ENCODE measurements around the gene GPR18. TPM values are rescaled to one million over a fixed set of nuclear protein-coding genes. Genes with fewer than 3 reads are reported as not detected.
A peak's percentile ranks its signal among the peaks of the same experiment; 100 is the strongest.

Gene GPR18
- total RNA-seq, 1 donor from 2014 or later, result 0.59 TPM

GRCh38 chr13:99289674-99290337 is 31.6 kb upstream of the GPR18 start:
- Mint-ChIP-seq H3K9me3 (ENCODE audit: unreplicated experiment) (no peaks in the 10 kb centered on the region), H3K27ac (ENCODE audit: unreplicated experiment) (no peak overlapping the region), H3K27me3 (ENCODE audit: low read depth, unreplicated experiment) (no peaks in the 10 kb centered on the region)

DNA sequence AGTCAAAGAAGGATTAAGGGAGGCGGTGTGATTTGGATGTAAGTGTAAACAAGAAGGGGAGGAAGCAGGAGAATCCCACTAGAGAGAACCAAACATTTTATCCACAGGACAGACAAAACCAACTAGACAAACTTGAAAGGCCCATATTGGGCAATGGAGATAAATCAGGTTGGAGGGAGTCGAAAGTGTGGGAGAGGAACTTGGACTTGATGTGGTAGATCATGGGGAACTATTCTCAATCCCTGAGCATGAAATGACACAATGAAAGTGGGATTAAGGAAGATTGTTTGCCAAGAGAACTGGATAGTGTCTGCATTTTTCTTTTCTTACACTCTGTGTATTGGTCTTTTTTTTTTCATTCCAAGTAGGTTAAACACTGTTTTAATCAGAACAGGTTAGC is 31.1 kb upstream of the GPR18 start:
- Histone ChIP-seq H3K36me3 (ENCODE audit: insufficient read depth, low read length) (no peaks in the 10 kb centered on the region), H2AFZ (ENCODE audit: low read depth, low read length) (no peak overlapping the region), H3K4me2 (ENCODE audit: low read length) (no peak overlapping the region), H3K27ac (ENCODE audit: low read depth, low read length) (no peak overlapping the region), H3K4me3 (ENCODE audit: insufficient read depth, low read depth, low read length) (no peak overlapping the region), H3K9me3 (ENCODE audit: insufficient read depth, low read depth, low read length) (no peaks in the 10 kb centered on the region), H3K79me2 (ENCODE audit: insufficient read depth, low read length) (peaks cover 3% of the 10 kb centered on the region), H3K9ac (ENCODE audit: low read length) (no peak overlapping the region), H3K27me3 (ENCODE audit: insufficient read depth, low read length) (no peaks in the 10 kb centered on the region), H3K4me1 (ENCODE audit: insufficient read depth, low read length) (no peaks in the 10 kb centered on the region), H4K20me1 (ENCODE audit: insufficient read depth, low read length) (peaks cover 7% of the 10 kb centered on the region)
- FAIRE-seq, result no peak
- H3K4me3 Mint-ChIP-seq (ENCODE audit: unreplicated experiment), result no peak overlapping the region
- peaks cover 2% of the 10 kb centered on the region for H3K4me1 Mint-ChIP-seq (ENCODE audit: low read depth, unreplicated experiment)
- no peaks in the 10 kb centered on the region for H3K9me3 Mint-ChIP-seq (ENCODE audit: unreplicated experiment)
- H3K27me3 Mint-ChIP-seq (ENCODE audit: low read depth, unreplicated experiment), result no peaks in the 10 kb centered on the region
- TF ChIP-seq EZH2 (IDR thresholded peaks at IDR 0.05; ENCODE audit: insufficient read depth, low read length), result no peak
- no peak for TF ChIP-seq CTCF (IDR thresholded peaks at IDR 0.05; ENCODE audit: insufficient read depth, low read depth, low read length)
- no peak overlapping the region for H3K27ac Mint-ChIP-seq (ENCODE audit: unreplicated experiment)
- peaks cover 6% of the 10 kb centered on the region for H3K36me3 Mint-ChIP-seq (ENCODE audit: low read depth, unreplicated experiment)
- no peak for DNase-seq (ENCODE audit: low read depth)

More at GRCh38 chr13:99289674-99290337, 31.6 kb upstream of the GPR18 start:
- H3K9ac ChIP-seq (ENCODE audit: low read length), result no peak overlapping the region
- Mint-ChIP-seq H3K36me3 (ENCODE audit: low read depth, unreplicated experiment) (peaks cover 6% of the 10 kb centered on the region), H3K4me3 (ENCODE audit: unreplicated experiment) (no peak overlapping the region), H3K4me1 (ENCODE audit: low read depth, unreplicated experiment) (no peaks in the 10 kb centered on the region)
- no peak overlapping the region for H3K4me2 ChIP-seq (ENCODE audit: low read length)
- peaks cover 7% of the 10 kb centered on the region for H4K20me1 ChIP-seq (ENCODE audit: insufficient read depth, low read length)
- no peak overlapping the region for H3K4me3 ChIP-seq (ENCODE audit: insufficient read depth, low read depth, low read length)
- no peaks in the 10 kb centered on the region for H3K36me3 ChIP-seq (ENCODE audit: insufficient read depth, low read length)
- no peak overlapping the region for H2AFZ ChIP-seq (ENCODE audit: low read depth, low read length)
- TF ChIP-seq CTCF (IDR thresholded peaks at IDR 0.05; ENCODE audit: insufficient read depth, low read depth, low read length), result no peak
- no peak for TF ChIP-seq EZH2 (IDR thresholded peaks at IDR 0.05; ENCODE audit: insufficient read depth, low read length)
- FAIRE-seq (no peak), DNase-seq (ENCODE audit: low read depth) (no peak)
- no peak overlapping the region for H3K27ac ChIP-seq (ENCODE audit: low read depth, low read length)
- no peaks in the 10 kb centered on the region for H3K4me1 ChIP-seq (ENCODE audit: insufficient read depth, low read length)
- no peaks in the 10 kb centered on the region for H3K27me3 ChIP-seq (ENCODE audit: insufficient read depth, low read length)
- H3K9me3 ChIP-seq (ENCODE audit: insufficient read depth, low read depth, low read length), result no peaks in the 10 kb centered on the region
- H3K79me2 ChIP-seq (ENCODE audit: insufficient read depth, low read length), result no peaks in the 10 kb centered on the region

GRCh38 chr13:99288089-99288488 is 29.9 kb upstream of the GPR18 start:
- TF ChIP-seq EZH2 (IDR thresholded peaks at IDR 0.05; ENCODE audit: insufficient read depth, low read length), result no peak
- TF ChIP-seq CTCF (IDR thresholded peaks at IDR 0.05; ENCODE audit: insufficient read depth, low read depth, low read length), result no peak
- no peaks in the 10 kb centered on the region for H3K4me1 ChIP-seq (ENCODE audit: insufficient read depth, low read length)
- FAIRE-seq (no peak), DNase-seq (ENCODE audit: low read depth) (peak; percentile 35)
- no peak overlapping the region for H3K27ac Mint-ChIP-seq (ENCODE audit: unreplicated experiment)
- H3K36me3 Mint-ChIP-seq (ENCODE audit: low read depth, unreplicated experiment), result peaks cover 6% of the 10 kb centered on the region
- H3K9me3 ChIP-seq (ENCODE audit: insufficient read depth, low read depth, low read length), result no peaks in the 10 kb centered on the region
- H4K20me1 ChIP-seq (ENCODE audit: insufficient read depth, low read length), result peaks cover 3% of the 10 kb centered on the region
- H3K27me3 ChIP-seq (ENCODE audit: insufficient read depth, low read length), result no peaks in the 10 kb centered on the region
- H3K9ac ChIP-seq (ENCODE audit: low read length), result no peak overlapping the region
- H2AFZ ChIP-seq (ENCODE audit: low read depth, low read length), result no peak overlapping the region
- no peaks in the 10 kb centered on the region for H3K36me3 ChIP-seq (ENCODE audit: insufficient read depth, low read length)
- no peak overlapping the region for H3K4me3 ChIP-seq (ENCODE audit: insufficient read depth, low read depth, low read length)
- H3K27me3 Mint-ChIP-seq (ENCODE audit: low read depth, unreplicated experiment), result no peaks in the 10 kb centered on the region
- no peaks in the 10 kb centered on the region for H3K9me3 Mint-ChIP-seq (ENCODE audit: unreplicated experiment)
- H3K79me2 ChIP-seq (ENCODE audit: insufficient read depth, low read length), result peaks cover 3% of the 10 kb centered on the region
- peaks cover 5% of the 10 kb centered on the region for H3K4me1 Mint-ChIP-seq (ENCODE audit: low read depth, unreplicated experiment)
- H3K4me3 Mint-ChIP-seq (ENCODE audit: unreplicated experiment), result no peak overlapping the region
- no peak overlapping the region for H3K4me2 ChIP-seq (ENCODE audit: low read length)
- H3K27ac ChIP-seq (ENCODE audit: low read depth, low read length), result no peak overlapping the region

Measured in astrocyte (in vitro differentiated cells and primary cell).